HepG2 (cell line): ENCODE results near the gene TOP1. TPM values are rescaled to one million over a fixed set of nuclear protein-coding genes. Genes with fewer than 3 reads are reported as not detected.

Experiments used
- CHCHD3 ChIP-seq: sonication (generic); formaldehyde crosslinking; IDR thresholded peaks from 2 replicates; pipeline ENCODE4 v1.8.0; 2022; ENCODE audit warnings: mild to moderate bottlenecking, missing genetic modification reagents, moderate library complexity
- FIP1L1 ChIP-seq: fragments of 200-400 bp; formaldehyde crosslinking; IDR thresholded peaks from 2 replicates; pipeline ENCODE4 v1.6.1; 2018; ENCODE audit warnings: low read depth, mild to moderate bottlenecking, low read length, moderate library complexity, borderline replicate concordance; ENCODE audit not compliant: insufficient read depth
- FOXJ3 ChIP-seq: sonication (generic); formaldehyde crosslinking; IDR thresholded peaks from 2 replicates; pipeline ENCODE4 v1.4.0; 2020; ENCODE audit warnings: missing genetic modification reagents, mild to moderate bottlenecking, borderline replicate concordance
- GFI1 ChIP-seq: sonication (generic); formaldehyde crosslinking; IDR thresholded peaks from 2 replicates; pipeline ENCODE4 v1.5.0; 2020; ENCODE audit warnings: missing genetic modification reagents, mild to moderate bottlenecking, borderline replicate concordance
- GPBP1L1 ChIP-seq: sonication (generic); formaldehyde crosslinking; IDR thresholded peaks from 2 replicates; pipeline ENCODE4 v1.5.0; 2020; ENCODE audit warnings: mild to moderate bottlenecking, missing genetic modification reagents
- HNRNPK ChIP-seq: fragments of 200-400 bp; formaldehyde crosslinking; IDR thresholded peaks from 2 replicates; pipeline ENCODE4 v1.6.1; 2018; ENCODE audit warnings: low read length, low read depth, moderate library complexity, mild to moderate bottlenecking; ENCODE audit not compliant: poor library complexity, severe bottlenecking
- LBX2 ChIP-seq: sonication (generic); formaldehyde crosslinking; IDR thresholded peaks from 2 replicates; pipeline ENCODE4 v1.5.0; 2020; ENCODE audit warnings: missing genetic modification reagents, mild to moderate bottlenecking, borderline replicate concordance
- MEIS1 ChIP-seq: sonication (generic); formaldehyde crosslinking; IDR thresholded peaks from 2 replicates; pipeline ENCODE4 v1.9.0; 2021; ENCODE audit warnings: mild to moderate bottlenecking, missing genetic modification reagents, moderate library complexity, borderline replicate concordance
- MXD4 ChIP-seq: IDR thresholded peaks from 2 replicates; pipeline ENCODE4 v1.6.1; 2016; ENCODE audit warnings: mild to moderate bottlenecking, missing biosample characterization, missing genetic modification reagents
- NKX3-1 ChIP-seq: sonication (generic); formaldehyde crosslinking; IDR thresholded peaks from 2 replicates; pipeline ENCODE4 v1.5.0; 2020; ENCODE audit warnings: missing genetic modification reagents
- NPAS2 ChIP-seq: sonication (generic); formaldehyde crosslinking; IDR thresholded peaks from 2 replicates; pipeline ENCODE4 v1.8.0; 2022; ENCODE audit warnings: mild to moderate bottlenecking, missing genetic modification reagents, borderline replicate concordance
- TOPORS ChIP-seq: sonication (generic); formaldehyde crosslinking; IDR thresholded peaks from 2 replicates; pipeline ENCODE4 v1.8.0; 2023; ENCODE audit warnings: mild to moderate bottlenecking, missing genetic modification reagents
- TRIM24 ChIP-seq: sonication (generic); formaldehyde crosslinking; IDR thresholded peaks from 2 replicates; pipeline ENCODE4 v1.8.0; 2022; ENCODE audit warnings: mild to moderate bottlenecking, missing genetic modification reagents
- ZBTB21 ChIP-seq: sonication (generic); formaldehyde crosslinking; IDR thresholded peaks from 2 replicates; pipeline ENCODE4 v1.4.0; 2020; ENCODE audit warnings: missing genetic modification reagents
- ZFP82 ChIP-seq: sonication (generic); formaldehyde crosslinking; IDR thresholded peaks from 2 replicates; pipeline ENCODE4 v1.5.1; 2020; ENCODE audit warnings: mild to moderate bottlenecking, missing genetic modification reagents, borderline replicate concordance
- ZIK1 ChIP-seq: sonication (generic); formaldehyde crosslinking; IDR thresholded peaks from 2 replicates; pipeline ENCODE4 v1.5.0; 2020; ENCODE audit warnings: mild to moderate bottlenecking, low read depth, missing genetic modification reagents, borderline replicate concordance
- ZMYM3 ChIP-seq: sonication (generic); formaldehyde crosslinking; IDR thresholded peaks from 2 replicates; pipeline ENCODE4 v1.5.1; 2020; ENCODE audit warnings: mild to moderate bottlenecking, missing genetic modification reagents
- ZNF251 ChIP-seq: sonication (generic); formaldehyde crosslinking; IDR thresholded peaks from 2 replicates; pipeline ENCODE4 v1.9.0; 2021; ENCODE audit warnings: mild to moderate bottlenecking, missing genetic modification reagents
- ZNF546 ChIP-seq: sonication (generic); formaldehyde crosslinking; conservative IDR thresholded peaks from 2 replicates; pipeline ENCODE4 v1.8.1; 2023; ENCODE audit warnings: mild to moderate bottlenecking, missing genetic modification reagents
- ZNF891 ChIP-seq: sonication (generic); formaldehyde crosslinking; IDR thresholded peaks from 2 replicates; pipeline ENCODE4 v1.5.0; 2020; ENCODE audit warnings: mild to moderate bottlenecking, missing genetic modification reagents
- polyA plus RNA-seq, 8 experiments: library from polyadenylated mRNA; depleted of rRNA in 3 of 8; stranded (reverse) in 7 of 8; unstranded in 1 of 8; fragments of >200 nt; fragmentation: Illumina TruSeq in 4 of 8; extraction: Trizol in 4 of 8; gene quantifications; 2 replicates each; pipeline versions ENCODE4 v1.2.1 to v1.2.3, GENCODE V29; 2011 to 2016; ENCODE audit warnings: low read depth in 4 of 8, missing spikeins in 1 of 8, mixed read lengths in 1 of 8; ENCODE audit not compliant: insufficient read depth in 1 of 8
- total RNA-seq, 5 experiments: library from RNA; depleted of rRNA; stranded (reverse); fragments of >200 nt; fragmentation: Illumina TruSeq; extraction: Trizol; gene quantifications; 2 replicates each; pipeline ENCODE4 v1.2.3, GENCODE V29; 2016; ENCODE audit warnings: low read depth in 1 of 5
- TF ChIP-seq, protein P1 (sequence below): sonication (generic); formaldehyde crosslinking; IDR thresholded peaks from 2 replicates; pipeline ENCODE4 v1.5.0; 2020; ENCODE audit warnings: mild to moderate bottlenecking, missing genetic modification reagents, borderline replicate concordance

TOP1 gene
- total and polyA plus RNA-seq, 2 of the 13 experiments (the other 11 are each of a cell fraction or from before 2014, with no cell fraction given): 10.2 to 19.4 TPM

DNA sequence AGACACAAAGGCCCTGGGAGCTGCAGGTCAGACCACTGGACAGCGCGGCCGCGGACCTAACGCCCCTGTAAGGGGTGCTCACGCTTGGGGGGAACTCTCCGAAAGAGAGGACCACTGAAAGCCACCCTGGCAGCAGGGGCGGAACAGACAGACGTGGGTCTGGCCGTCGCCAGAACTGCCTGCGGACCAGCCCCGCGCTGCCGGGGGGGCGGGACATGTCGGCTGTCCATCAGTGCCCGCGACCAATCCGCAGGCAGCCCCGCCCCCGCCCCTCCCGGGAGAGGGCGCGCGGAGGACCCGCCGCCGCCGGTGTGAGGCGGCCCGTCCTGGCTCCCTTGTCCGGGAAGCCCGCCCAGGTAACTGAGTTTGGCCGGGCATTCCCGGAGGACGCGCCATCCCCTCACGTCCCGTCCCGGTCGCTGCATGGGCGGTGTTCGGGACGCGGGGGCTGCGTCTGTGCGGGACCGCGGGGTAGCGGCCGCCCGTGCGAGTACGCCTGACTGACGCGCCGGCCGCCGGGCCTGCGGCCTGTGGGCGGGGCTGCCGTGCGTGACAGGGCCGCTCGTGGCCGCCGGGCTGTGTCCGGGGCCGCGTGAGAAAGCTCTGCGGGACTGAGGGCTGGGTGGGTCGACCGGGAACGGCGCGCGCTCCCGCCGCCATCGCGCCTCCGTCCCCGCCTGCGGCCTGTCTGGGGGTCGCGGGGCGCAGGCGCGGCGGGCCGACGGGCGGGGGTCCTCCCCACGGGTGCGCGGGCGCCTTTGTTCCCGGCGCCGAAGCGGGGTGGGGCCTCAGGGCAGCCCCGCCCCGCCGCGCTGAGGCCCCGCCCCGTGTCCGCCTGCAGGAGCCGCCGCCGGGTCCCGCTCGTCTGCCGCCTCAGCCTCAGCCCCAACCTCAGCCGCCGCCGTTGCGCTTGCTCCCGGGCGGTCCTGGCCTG lies 108.3 kb downstream of the TOP1 start, which contains the start of gene PLCG1 (continued):
- peak; percentile 93 for TF ChIP-seq MXD4
- TF ChIP-seq NKX3-1 (CRISPR knock-in tag): peak; percentile 62; the same call in 1 of the 2 replicates
- TF ChIP-seq LBX2 (CRISPR knock-in tag): peak; percentile 34; the same call in 1 of the 2 replicates
- 0 out of 2 replicates have a peak, but pooled peaks have one; percentile 34 for TF ChIP-seq ZBTB21 (CRISPR knock-in tag)
- peak; percentile 88 for TF ChIP-seq MEIS1
- TF ChIP-seq GPBP1L1 (CRISPR knock-in tag): no peak
- no peak for TF ChIP-seq TRIM24
- TF ChIP-seq ZNF251 (CRISPR knock-in tag): peak; percentile 74; the same call in 1 of the 2 replicates
- TF ChIP-seq ZNF891 (CRISPR knock-in tag): peak; percentile 68
- peak; percentile 96; the same call in 1 of the 2 replicates for TF ChIP-seq ZFP82 (CRISPR knock-in tag)
- TF ChIP-seq FIP1L1: no peak
- TF ChIP-seq ZIK1: no peak
- TF ChIP-seq CHCHD3: no peak; the same call in 1 of the 2 replicates
- no peak for TF ChIP-seq ZMYM3 (CRISPR knock-in tag)
- peak; percentile 75; the same call in 1 of the 2 replicates for TF ChIP-seq ZNF546 (CRISPR knock-in tag)
- TF ChIP-seq GFI1 (CRISPR knock-in tag): peak; percentile 79; the same call in 1 of the 2 replicates
- peak; percentile 45; the same call in 1 of the 2 replicates for TF ChIP-seq FOXJ3 (CRISPR knock-in tag)
- peak; percentile 84 for TF ChIP-seq HNRNPK
- TF ChIP-seq, protein P1, sequence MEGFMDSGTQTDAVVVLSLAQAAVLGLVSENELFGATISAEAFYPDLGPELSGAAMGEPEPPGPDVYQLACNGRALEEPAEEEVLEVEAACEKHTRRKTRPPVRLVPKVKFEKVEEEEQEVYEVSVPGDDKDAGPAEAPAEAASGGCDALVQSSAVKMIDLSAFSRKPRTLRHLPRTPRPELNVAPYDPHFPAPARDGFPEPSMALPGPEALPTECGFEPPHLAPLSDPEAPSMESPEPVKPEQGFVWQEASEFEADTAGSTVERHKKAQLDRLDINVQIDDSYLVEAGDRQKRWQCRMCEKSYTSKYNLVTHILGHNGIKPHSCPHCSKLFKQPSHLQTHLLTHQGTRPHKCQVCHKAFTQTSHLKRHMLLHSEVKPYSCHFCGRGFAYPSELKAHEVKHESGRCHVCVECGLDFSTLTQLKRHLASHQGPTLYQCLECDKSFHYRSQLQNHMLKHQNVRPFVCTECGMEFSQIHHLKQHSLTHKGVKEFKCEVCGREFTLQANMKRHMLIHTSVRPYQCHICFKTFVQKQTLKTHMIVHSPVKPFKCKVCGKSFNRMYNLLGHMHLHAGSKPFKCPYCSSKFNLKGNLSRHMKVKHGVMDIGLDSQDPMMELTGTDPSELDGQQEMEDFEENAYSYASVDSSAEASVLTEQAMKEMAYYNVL (CRISPR knock-in tag): peak; percentile 83
- TF ChIP-seq TOPORS (CRISPR knock-in tag): peak; percentile 89; the same call in 1 of the 2 replicates
- no peak for TF ChIP-seq NPAS2 (CRISPR knock-in tag)
